Stimulated activated CD8-positive, alpha-beta memory T cell treated with anti-CD3 and anti-CD28 coated beads, Interleukin-2, amount 100 ng/mL, for 1 hour (primary cell): ENCODE data around the gene FREM2.

ENCODE experiments used
- DNase-seq, 2 donors: peaks; one replicate each; pipeline ENCODE4 v3.0.0-alpha.2; 2020; ENCODE audit warnings: low read depth in 2 of 2

FREM2 gene

GRCh38 chr13:38685974-38686576 is 802 bp upstream of the FREM2 start:
- DNase-seq: no peak

GRCh38 chr13:38687246-38688229 is 661 bp downstream of the FREM2 start:
- DNase-seq: no peak

GRCh38 chr13:38688674-38689073 is 1.8 kb downstream of the FREM2 start:
- no peak for DNase-seq

GRCh38 chr13:38690231-38690630 is 3.4 kb downstream of the FREM2 start:
- DNase-seq: no peak

GRCh38 chr13:38693168-38693567 is 6.3 kb downstream of the FREM2 start:
- no peak for DNase-seq

GRCh38 chr13:38693641-38694040 is 6.8 kb downstream of the FREM2 start:
- no peak for DNase-seq

- DNase-seq: no peak
These were observed 10.3 kb downstream of the FREM2 start for GRCh38 chr13:38697197-38697596.

GRCh38 chr13:38697628-38698333 is 10.9 kb downstream of the FREM2 start:
- no peak for DNase-seq

GRCh38 chr13:38700051-38700450 is 13.2 kb downstream of the FREM2 start:
- DNase-seq: no peak

- no peak for DNase-seq
These were observed 15.8 kb downstream of the FREM2 start for GRCh38 chr13:38702669-38703068.

GRCh38 chr13:38703255-38703654 is 16.4 kb downstream of the FREM2 start:
- DNase-seq: no peak

GRCh38 chr13:38705365-38705764 is 18.5 kb downstream of the FREM2 start:
- no peak for DNase-seq

GRCh38 chr13:38707460-38707859 is 20.6 kb downstream of the FREM2 start:
- DNase-seq: no peak

GRCh38 chr13:38713046-38713445 is 26.2 kb downstream of the FREM2 start:
- DNase-seq: no peak

- no peak for DNase-seq
These were observed 31.5 kb downstream of the FREM2 start for GRCh38 chr13:38718374-38718773.

GRCh38 chr13:38730332-38730731 is 43.5 kb downstream of the FREM2 start:
- no peak for DNase-seq

- DNase-seq: no peak
These were observed 46.3 kb downstream of the FREM2 start for GRCh38 chr13:38733146-38733545.

- DNase-seq: no peak
These were observed 49.0 kb downstream of the FREM2 start for GRCh38 chr13:38735665-38736440.

GRCh38 chr13:38743466-38743865 is 56.6 kb downstream of the FREM2 start:
- no peak for DNase-seq

GRCh38 chr13:38752686-38753085 is 65.8 kb downstream of the FREM2 start:
- no peak for DNase-seq

GRCh38 chr13:38753878-38754277 is 67.0 kb downstream of the FREM2 start:
- DNase-seq: no peak

- DNase-seq: no peak
These were observed 68.9 kb downstream of the FREM2 start for GRCh38 chr13:38755793-38756192.
